HG03378 (cell line): ENCODE measurements around the gene TMEM14C.

Source experiments
- ATAC-seq: cut with Tn5 transposase; IDR thresholded peaks from one replicate; pipeline ENCODE4 v1.9.1; 2021; ENCODE audit warnings: mild to moderate bottlenecking, moderate library complexity; ENCODE audit not compliant: unreplicated experiment

The TMEM14C gene

DNA sequence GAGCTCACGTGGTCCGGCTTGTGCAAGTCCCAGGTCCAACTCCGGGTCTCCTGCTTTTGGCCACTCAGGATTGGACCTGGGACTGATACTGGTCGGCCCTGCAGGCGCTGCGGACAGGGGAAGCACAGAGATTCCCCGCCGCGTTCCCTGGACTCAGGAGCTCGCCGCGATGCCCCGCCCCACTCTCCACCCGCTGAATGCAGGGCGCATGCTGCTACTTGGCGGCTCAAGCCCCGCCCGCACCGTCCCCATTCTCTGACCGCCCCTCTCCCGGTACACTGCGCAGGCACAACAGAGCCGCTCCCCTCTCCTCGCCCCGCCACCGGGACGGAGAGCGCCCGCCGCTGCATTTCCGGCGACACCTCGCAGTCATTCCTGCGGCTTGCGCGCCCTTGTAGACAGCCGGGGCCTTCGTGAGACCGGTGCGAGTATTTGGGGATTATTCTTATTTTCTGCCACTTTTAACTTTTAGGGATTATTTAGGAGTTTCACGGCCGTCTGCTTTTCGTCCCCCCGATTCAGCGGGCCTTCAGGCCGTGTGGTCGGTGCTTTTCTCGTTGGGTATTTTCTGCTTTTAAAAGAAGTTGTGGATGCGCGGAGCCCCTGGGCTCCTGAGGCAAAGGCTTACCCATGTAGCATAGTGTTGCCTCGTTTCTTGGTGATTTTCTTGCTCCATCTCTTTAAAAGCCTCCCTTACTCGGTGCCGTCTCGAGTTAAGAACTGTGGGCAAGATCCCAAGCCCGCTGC is at the start of gene TMEM14C:
TMEM14C (plus strand) TSS at position 251 of the 747 bp plus-strand sequence. CDS start 1,544 bp downstream, outside the sequence.
- ATAC-seq: peak; percentile 92

DNA sequence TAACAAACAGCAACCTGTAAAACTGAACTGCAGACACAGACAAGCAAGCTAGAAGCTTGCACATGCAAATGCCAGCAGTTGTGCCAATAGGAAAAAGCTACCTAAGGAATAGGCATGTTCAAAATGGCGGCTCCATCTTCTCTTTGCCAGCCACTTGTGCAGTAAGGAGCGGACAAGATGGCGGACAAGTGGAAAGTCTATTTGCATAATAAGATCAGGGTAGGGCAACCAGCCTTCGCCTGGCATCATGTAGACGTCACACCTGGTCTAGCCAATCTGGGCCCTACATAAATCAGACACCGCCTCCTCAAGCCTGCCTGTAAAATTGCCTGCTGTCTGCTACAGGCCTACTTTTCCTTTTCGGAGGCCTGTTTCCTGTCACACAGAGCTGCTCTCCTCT is 46.5 kb upstream of the TMEM14C start:
- no peak for ATAC-seq

- ATAC-seq: no peak
Observed at GRCh38 chr6:10678456-10678855, 44.4 kb upstream of the TMEM14C start.

DNA sequence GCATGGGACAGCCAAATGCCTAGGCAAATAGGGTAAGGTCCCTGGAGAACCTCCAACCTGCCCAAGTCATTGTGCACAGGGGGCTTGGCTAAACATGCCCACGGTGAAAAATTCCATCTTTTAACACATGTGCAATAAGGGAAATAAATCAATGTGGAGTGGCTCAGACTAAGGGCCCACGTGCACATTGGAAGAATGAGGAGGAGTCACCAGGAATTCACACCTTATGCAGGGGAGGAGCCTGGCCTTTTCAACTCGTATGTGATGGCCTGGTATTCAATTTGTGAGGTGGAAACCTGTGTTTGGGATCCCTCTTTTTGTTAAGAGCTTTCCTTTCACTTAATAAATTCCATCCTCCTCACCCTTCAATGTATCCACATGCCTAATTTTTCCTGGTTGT is 41.1 kb upstream of the TMEM14C start:
- no peak for ATAC-seq

DNA sequence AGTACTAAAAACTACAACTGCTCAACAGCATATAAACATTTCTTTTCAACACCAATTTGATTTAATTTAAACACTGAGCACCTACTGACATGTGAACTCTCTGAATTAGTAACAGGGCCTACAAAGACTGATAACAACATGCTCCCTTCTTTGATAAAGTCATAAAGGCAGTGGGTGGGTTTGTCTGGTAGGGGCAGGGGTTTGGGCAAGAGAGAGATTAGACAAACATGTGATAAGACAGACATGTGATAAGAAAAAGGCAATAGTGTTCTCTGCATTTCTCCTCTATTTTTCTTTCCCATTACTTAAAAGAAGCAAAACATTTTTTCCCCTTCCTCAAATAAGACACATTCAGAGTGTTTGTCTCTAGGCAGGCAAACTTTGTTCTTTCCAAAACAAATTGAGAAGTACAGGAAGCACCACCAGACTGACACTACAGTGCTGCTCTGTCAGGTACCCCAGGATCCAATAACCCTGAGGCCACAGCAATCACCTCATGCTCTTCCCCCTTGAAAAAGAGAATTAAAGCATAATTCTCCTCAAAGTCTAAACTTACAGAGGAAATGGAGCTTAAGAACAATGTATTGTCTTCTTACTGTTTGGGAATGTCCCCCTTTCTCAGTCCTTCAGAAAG is 40.4 kb upstream of the TMEM14C start:
- ATAC-seq: no peak

- no peak for ATAC-seq
Observed at GRCh38 chr6:10684618-10685017, 38.3 kb upstream of the TMEM14C start.

DNA sequence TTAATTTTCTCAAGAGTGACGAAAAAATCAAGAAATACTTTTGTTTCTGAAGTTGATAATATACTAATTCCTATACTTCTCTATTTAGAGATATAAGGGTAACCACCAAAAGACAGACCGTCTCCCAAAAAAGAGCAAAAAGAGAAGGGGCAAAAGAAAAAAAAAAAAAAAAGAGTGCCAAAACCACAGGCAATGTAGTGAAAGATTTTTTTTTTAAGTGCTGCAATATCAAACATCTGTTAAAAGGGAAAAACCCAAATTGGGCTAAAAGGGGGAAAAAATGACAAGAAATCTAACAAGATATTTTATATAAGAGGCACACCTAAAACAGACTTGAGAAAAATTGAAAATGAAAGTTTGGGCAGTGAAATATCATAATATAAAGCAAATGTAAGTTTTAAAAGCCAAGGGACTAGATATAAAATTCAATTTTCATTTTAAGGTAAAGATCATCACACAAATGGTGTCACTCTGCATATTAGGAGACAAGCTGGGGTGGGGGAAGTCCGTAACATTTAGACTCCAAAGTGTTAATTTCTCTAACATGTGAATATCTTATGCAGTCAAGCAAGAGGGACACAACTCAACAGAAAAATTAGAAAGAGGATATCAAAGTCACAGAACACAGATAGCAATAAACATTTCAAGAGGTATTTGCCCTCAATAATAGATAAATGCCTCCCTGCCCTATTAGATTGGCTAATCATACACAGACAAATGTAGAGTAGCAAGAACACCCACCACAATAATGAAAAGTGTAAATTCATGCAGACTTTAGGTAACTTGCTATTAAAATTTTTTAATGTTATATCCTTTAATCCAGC is 37.6 kb upstream of the TMEM14C start:
- ATAC-seq: no peak

DNA sequence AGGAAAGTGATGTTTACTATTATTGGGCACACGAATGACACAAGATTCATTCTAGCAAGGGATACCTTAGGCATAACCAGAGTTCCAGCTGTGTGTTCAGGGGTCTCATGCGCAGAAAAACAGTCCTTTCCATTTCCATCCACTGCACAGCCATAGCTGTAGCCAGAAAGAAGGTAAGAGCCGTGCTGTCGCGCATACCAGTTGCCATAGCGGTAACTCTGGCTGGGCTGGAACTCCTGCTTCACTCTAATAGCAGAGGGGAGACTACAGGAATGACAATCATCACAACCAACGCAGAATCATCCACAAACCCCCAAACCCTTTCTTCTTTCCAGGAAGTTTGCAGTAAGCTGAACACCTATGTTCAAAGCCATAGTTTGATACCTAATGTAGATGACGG is 36.0 kb upstream of the TMEM14C start:
- ATAC-seq: no peak

- no peak for ATAC-seq
Observed at GRCh38 chr6:10687582-10687981, 35.3 kb upstream of the TMEM14C start.

DNA sequence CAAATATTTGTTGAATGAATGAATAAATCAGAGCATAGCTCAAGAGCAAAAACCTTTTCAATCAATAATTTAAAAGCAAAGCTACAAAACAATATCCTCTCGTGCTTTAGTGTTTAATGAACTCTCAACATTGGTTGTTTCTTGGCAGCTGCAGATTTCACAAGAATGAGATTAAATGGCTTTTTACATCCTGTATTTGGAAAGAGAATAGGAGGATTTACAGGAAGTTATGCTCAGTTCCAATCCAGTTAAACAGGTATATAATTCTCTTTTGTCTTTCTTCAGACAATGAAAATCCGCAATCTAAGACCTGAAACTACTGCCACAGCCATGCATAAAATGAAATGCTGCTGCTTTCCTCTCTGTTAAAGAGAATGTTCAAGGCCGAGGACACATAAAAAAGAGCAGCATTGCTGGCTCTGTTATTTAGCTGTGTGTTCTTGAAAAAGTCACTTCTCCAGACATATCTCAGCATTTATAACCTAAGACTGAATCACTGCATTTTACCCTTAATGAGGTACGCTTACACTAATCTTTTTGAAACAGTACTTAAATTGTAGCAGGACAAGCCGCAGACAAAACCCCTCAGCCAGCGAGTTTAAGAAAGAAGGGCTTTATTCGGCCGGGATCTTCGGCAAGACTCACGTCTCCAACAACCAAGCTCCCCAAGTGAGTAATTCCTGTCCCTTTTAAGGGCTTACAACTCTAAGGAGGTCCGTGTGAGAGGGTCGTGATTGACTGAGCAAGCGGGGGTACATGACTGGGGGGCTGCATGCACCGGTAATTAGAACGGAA is 32.0 kb upstream of the TMEM14C start:
- ATAC-seq: no peak

- ATAC-seq: no peak
Observed at GRCh38 chr6:10692965-10693538, 29.8 kb upstream of the TMEM14C start.

DNA sequence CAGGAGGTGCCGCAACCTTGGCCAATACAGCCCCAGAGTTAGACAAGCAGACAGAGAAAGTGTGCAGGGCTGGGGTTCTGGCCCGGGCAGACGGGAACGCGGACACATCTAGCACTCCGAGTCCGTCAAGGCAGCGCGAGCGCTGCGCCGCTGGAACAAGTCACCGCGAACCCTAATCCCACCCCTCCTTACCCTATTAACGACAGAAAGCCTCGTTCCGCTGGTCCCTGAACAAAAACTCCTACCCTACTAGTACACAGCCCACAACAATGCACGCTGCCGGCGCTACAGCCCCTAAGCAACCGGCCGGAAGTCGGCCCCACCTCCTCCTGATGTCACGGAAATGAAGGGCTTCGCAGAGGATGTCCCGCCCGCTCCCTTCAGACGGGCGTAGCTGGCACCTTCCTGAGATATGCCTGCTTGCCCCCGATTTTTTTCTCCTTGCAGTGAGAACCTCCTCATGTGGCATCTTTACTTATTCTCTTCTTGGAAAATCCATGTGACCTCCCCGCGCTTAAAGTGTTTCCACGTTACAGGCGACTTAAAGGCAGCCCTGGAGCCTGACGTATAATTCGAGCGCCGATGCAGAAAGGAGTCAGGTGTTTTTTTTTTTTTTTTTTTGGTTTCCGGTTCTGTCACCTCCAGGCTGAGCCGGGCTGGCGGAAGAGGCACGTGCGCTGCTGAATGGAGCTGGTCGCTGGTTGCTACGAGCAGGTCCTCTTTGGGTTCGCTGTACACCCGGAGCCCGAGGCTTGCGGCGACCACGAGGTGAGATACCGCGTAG is 28.4 kb upstream of the TMEM14C start, which contains the start of the genes C6orf52 and PAK1IP1:
C6orf52 (minus strand) TSS at position 315 of the 784 bp plus-strand sequence. CDS start 7,066 bp downstream, outside the sequence.
PAK1IP1 (plus strand) TSS at position 671 of the 784 bp plus-strand sequence; CDS start at position 685, 14 bp downstream.
- ATAC-seq: peak; percentile 96

DNA sequence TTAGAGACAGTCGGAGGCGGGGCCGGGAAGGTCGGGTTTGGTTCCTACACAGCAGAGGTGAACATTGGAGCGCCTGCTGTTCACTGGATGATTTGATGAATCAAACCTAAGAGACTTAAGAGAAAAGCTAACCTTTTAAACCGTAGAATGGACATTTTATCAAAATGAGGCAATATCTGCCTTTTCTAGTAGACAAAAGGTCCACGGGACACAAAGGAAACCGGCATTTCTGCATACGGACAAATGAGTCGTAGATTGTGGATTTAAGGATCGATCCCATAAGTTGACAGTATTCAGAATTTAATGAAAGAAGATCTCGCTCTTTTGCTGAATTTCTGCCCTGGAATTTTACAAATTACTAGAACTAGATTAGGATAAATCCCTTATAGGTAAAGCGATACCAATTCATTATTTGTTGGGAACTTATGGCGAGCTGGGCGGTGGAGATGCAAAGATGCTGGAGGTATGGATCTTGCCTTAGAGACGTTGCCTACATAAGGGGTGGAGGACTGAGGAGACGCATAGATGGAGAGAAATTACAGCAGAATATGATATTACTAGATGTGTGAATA is 27.7 kb upstream of the TMEM14C start:
- no peak for ATAC-seq

DNA sequence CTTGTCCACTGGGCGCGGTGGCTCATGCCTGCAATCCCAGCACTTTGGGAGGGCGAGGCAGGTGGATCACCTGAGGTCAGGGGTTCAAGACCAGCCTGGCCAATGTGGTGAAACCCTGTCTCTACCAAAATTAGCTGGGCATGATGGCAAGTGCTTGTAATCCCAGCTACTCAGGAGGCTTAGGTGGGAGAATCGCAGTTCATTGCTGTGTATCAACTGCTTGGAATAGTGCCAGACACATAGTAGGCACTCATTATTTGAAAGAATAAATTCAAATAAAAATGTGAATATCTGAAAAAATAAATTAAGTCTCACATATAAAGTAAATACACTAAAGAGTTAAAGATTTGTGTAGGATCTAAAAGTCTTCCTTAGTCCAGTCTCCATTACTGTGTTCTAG is 26.2 kb upstream of the TMEM14C start:
- no peak for ATAC-seq

DNA sequence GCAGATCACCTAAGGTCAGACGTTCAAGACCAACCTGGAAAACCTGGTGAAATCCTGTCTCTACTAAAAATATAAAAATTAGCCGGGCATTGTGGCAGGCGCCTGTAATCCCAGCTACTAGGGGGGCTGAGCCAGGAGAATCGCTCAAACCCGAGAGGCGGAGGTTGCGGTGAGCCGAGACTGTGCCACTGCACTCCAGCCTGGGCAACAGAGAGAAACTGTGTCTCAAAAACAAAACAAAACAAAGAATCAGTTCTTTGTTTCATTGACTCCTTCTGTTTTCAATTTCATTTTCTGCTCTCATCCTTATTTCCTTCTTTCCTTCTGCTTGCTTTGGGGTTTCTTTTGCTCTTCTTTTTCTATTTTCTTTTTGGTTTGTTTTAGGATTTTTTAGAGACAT is 8.9 kb upstream of the TMEM14C start:
- no peak for ATAC-seq

GRCh38 chr6:10719296-10719963 is 3.4 kb upstream of the TMEM14C start:
- no peak for ATAC-seq

- ATAC-seq: no peak
Observed at GRCh38 chr6:10719964-10720264, 3.0 kb upstream of the TMEM14C start.

GRCh38 chr6:10720265-10720959 is 2.5 kb upstream of the TMEM14C start:
- peak; percentile 30 for ATAC-seq
